Heart left ventricle (tissue), 16 donors: Measurements from ENCODE around the gene PLD2. TPM values are rescaled to one million over a fixed set of nuclear protein-coding genes. Genes with fewer than 3 reads are reported as not detected.
"Not testable (repeated sequence)": the region's sequence is repeated elsewhere in the genome, so short reads cannot be mapped to it uniquely, and the experiment has no call there.

Experiments
- ATAC-seq, 4 donors: fragments of 200-7000 bp; cut with Tn5 transposase; one replicate each; pipeline ENCODE4 v1.9.1; 2020 to 2022; ENCODE audit warnings: moderate library complexity in 4 of 4, mild to moderate bottlenecking in 3 of 4, moderate number of reproducible peaks in 1 of 4
- DNase-seq, 5 donors: peaks; one replicate each; pipeline ENCODE4 v3.0.0-alpha.2; 2020
- H3K27ac ChIP-seq, 12 donors: fragments of 200-600 bp; sonication (generic) in 4 of 12; one replicate each; pipeline versions ENCODE4 v1.5.0 to v1.8.0; 2016 to 2022; ENCODE audit warnings: mild to moderate bottlenecking in 2 of 12
- H3K27me3 ChIP-seq, 9 donors: fragments of 200-600 bp; sonication (generic) in 2 of 9; one replicate each; pipeline versions ENCODE4 v1.5.1 to v1.8.0; 2016 to 2022; ENCODE audit warnings: mild to moderate bottlenecking in 3 of 9
- H3K36me3 ChIP-seq, 9 donors: fragments of 200-600 bp; sonication (generic) in 2 of 9; one replicate each; pipeline versions ENCODE4 v1.5.0 to v1.8.0; 2018 to 2022; ENCODE audit warnings: mild to moderate bottlenecking in 2 of 9
- H3K4me1 ChIP-seq, 12 donors: fragments of 200-600 bp; sonication (generic) in 4 of 12; one replicate each; pipeline versions ENCODE4 v1.5.0 to v1.8.0; 2016 to 2022; ENCODE audit warnings: mild to moderate bottlenecking in 3 of 12
- H3K4me3 ChIP-seq, 12 donors: fragments of 200-600 bp; sonication (generic) in 4 of 12; one replicate each; pipeline versions ENCODE4 v1.5.0 to v1.8.0; 2017 to 2022; ENCODE audit warnings: mild to moderate bottlenecking in 9 of 12, moderate library complexity in 4 of 12
- H3K9me3 ChIP-seq, 12 donors: fragments of 200-600 bp; sonication (generic) in 4 of 12; one replicate each; pipeline versions ENCODE4 v1.5.0 to v1.8.0; 2016 to 2022; ENCODE audit warnings: mild to moderate bottlenecking in 1 of 12
- POLR2A ChIP-seq, 2 donors: fragments of 450-650 bp; IDR thresholded peaks; one replicate each; pipeline ENCODE4 v1.6.1; 2017; ENCODE audit warnings: antibody characterized with exemption in 2 of 2, mild to moderate bottlenecking in 2 of 2, moderate library complexity in 2 of 2
- WGBS, 4 donors: extraction: QIAGEN DNeasy Blood & Tissue Kit in 2 of 4; methylation state at CpG; one replicate each; pipeline versions ENCODE4 v1.1.5 to v1.1.7; 2013 to 2018; 5-methylcytosine and 5-hydroxymethylcytosine counted together
- intact Hi-C, 10 donors: fragments of 100-400 bp; cut with DNase I; formaldehyde crosslinking; loops; one replicate each; pipeline versions ENCODE4 v1.11.1 to v1.14.2; 2022
- polyA plus RNA-seq, 2 donors: library from polyadenylated mRNA; stranded (reverse); fragments of 200-250 nt; gene quantifications; one replicate each; pipeline ENCODE4 v1.2.3, GENCODE V29; 2013
- total RNA-seq, 9 donors: library from RNA; depleted of rRNA in 2 of 9; stranded (reverse); fragments of >200 nt in 2 of 9; fragmentation: NEBNext Ultra II Directional in 3 of 9; extraction: Animal tissue kit (Norgen Biotek cat#: 25700) in 3 of 9; gene quantifications; one replicate each; pipeline versions ENCODE4 v1.1.0 to v1.2.4, GENCODE V29; 2016 to 2023
- TF ChIP-seq, protein P1 (sequence below), 12 donors: fragments of 200-600 bp; sonication (generic) in 4 of 12; IDR thresholded peaks; one replicate each; pipeline versions ENCODE4 v1.5.0 to v1.8.0; 2018 to 2022; ENCODE audit warnings: antibody characterized with exemption in 12 of 12, mild to moderate bottlenecking in 5 of 12
- donor health status: ischemic (EF 13 %, LVEDD 7.1; RV severe dilation, severe dysfunction).
- donor health status: healthy with polysubstance abuse.
- donor health status: DM: no; HTN: yes; CAD: no.
- donor health status: DM: no; HTN: no; CAD: no.
- donor health status: ischemic (EF 25% LVEDD 6.9; RV normal size, moderate dysfunction).
- donor health status: ischemic (EF 25% LVEDD 5.7; RV mildly dilated, moderate dysfunction).
- donor health status: healthy.
- donor health status: DM: yes; HTN: yes; CAD: no.
- donor health status: ischemic (EF 35%, LVEDD 5.7; RV mildly dilated, moderate dysfunction).
- donor health status: nonischemic (EF 11% LVEDD 7.7; RV severe dilation, severe dysfunction).
- donor health status: DM: yes; HTN: yes; CAD: no.
- donor health status: PGD.
- donor health status: ischemic (EF 29% LVEDD 5.4; RV normal size, mild dysfunction).
- donor health status: nonischemic (EF 23%, LVEDD 6.1; RV moderate dilation, normal function).

PLD2 gene
- total and polyA plus RNA-seq, 11 donors: 5.3 to 17.9 (median 8.5) TPM

DNA sequence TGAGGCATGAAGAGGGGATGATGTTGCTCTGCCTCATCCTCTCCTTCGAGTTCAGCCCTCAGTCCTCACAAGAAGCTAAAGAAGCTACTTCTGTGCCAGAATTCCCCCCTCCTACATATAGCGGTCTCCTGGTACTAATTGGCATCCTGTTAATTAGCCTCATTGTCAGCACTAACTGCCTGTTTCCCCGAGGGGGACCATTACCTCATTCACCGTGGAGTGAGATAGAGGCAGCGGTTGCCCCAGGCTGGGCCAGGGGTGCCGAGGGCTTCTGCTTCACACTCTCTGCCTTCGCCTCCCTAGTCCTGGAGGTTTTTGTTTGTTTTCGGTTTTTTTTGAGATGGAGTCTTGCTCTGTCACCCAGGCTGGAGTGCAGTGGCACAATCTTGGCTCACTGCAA is 20.4 kb downstream of the PLD2 start:
- no peak for ATAC-seq
- H3K9me3 ChIP-seq: no peaks in the 10 kb centered on the region
- H3K27ac ChIP-seq: no peak overlapping the region
- H3K36me3 ChIP-seq: peaks cover 0 to 14% (median 8%) of the 10 kb centered on the region in 9 donors
- peaks cover 0 to 1% (median 0%) of the 10 kb centered on the region in 12 donors for H3K4me1 ChIP-seq
- no peak overlapping the region for H3K4me3 ChIP-seq
- no peak for DNase-seq
- WGBS, 4 donors: 67 to 75% (median 73%) methylated on average over 8 of the region's 8 CpGs
- intact Hi-C loops: loop anchor here in 1 of 10 donors (10.0 kb wide), 1 partner anchor 47 kb away; no protein-coding TSS in a partner anchor
- TF ChIP-seq, protein P1, sequence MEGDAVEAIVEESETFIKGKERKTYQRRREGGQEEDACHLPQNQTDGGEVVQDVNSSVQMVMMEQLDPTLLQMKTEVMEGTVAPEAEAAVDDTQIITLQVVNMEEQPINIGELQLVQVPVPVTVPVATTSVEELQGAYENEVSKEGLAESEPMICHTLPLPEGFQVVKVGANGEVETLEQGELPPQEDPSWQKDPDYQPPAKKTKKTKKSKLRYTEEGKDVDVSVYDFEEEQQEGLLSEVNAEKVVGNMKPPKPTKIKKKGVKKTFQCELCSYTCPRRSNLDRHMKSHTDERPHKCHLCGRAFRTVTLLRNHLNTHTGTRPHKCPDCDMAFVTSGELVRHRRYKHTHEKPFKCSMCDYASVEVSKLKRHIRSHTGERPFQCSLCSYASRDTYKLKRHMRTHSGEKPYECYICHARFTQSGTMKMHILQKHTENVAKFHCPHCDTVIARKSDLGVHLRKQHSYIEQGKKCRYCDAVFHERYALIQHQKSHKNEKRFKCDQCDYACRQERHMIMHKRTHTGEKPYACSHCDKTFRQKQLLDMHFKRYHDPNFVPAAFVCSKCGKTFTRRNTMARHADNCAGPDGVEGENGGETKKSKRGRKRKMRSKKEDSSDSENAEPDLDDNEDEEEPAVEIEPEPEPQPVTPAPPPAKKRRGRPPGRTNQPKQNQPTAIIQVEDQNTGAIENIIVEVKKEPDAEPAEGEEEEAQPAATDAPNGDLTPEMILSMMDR (IDR thresholded peaks at IDR 0.05): no peak
- no peak for TF ChIP-seq POLR2A (IDR thresholded peaks at IDR 0.05)
- H3K27me3 ChIP-seq: no peaks in the 10 kb centered on the region

DNA sequence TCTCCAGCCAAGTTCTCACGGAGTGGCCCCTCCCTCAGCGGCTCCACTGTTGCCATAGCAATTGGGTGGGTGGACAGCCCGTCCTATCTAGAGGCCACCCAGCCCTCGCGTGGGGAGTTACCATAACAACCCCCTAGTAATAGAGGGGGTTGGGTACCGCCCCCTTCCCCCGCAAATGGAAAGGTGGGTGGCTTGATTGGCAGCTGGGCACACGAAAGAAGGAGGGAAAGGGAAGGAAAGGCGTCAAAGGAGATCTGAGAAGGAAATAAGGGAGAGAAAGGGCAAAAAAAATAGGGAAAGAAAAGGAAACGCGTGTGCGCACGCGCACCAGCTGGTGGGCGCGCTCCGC is 25.9 kb downstream of the PLD2 start:
- DNase-seq, H3K9me3 ChIP-seq, H3K27me3 ChIP-seq, H3K36me3 ChIP-seq: not testable (repeated sequence)
- 0 to 1% (median 0%) methylated on average over 10 to 14 of the region's 17 CpGs for WGBS, 4 donors
- intact Hi-C loops: loop anchor here in 4 of 10 donors (1.0 to 10.0 kb wide), 6 partner anchors 26 to 52 kb away; partner anchors contain the start of genes PLD2 (in 1 of the 4) and PSMB6 (in 1 of the 4)
- Histone ChIP-seq H3K4me3 (peak overlapping the region; percentile 59 to 99 (median 88)), H3K27ac (peak overlapping the region in 11 of 12 donors; percentile 80 to 98 (median 91)), H3K4me1 (peaks cover 4 to 44% (median 33%) of the 10 kb centered on the region in 12 donors)
- peak in 2 of 4 donors; percentile 5 to 13 for ATAC-seq

DNA sequence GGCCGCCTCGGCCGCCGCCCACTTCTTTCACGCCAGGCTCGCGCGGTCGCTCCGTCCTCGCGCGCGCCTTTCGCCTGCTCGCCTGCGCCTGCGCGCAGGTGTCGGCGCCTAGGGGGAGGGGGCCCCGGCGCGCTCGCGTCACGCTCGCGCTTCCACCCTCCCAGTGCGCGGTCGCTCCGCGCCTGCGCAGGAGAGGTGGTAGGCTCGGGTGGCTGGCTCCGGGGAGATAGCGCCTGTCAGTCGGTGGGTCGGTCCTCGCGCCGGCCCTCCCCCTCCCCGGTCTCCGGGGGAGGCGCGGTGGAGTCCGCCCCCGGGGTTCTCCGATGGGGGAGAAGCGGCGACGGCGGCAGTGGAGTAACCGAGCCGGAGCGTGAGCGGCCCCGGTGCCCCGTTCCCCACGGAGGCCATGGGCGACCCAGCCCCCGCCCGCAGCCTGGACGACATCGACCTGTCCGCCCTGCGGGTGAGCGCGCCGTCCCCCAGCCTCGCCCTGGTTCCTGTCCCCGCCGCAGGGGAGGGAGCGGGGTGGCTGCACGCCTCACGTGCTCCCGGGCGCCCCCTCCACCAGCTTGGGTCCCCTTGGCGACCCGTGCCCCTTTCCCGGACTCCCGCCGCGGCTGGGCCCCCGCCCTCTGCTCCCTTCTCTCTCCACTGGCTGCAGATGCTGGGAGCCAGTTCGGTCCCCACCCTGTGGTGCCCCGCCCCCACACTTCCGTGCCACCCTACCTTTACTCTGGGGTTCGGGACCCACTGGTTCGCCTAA is 26.4 kb downstream of the PLD2 start, which contains the start of gene MINK1:
Gene MINK1, plus strand, starts transcription at position 163 of the 763 bp plus-strand sequence. Its CDS starts 244 bp downstream, at position 407.
- peaks cover 0 to 7% (median 0%) of the 10 kb centered on the region in 9 donors for H3K36me3 ChIP-seq
- TF ChIP-seq, protein P1 (IDR thresholded peaks at IDR 0.05): peak in 1 of 12 donors; percentile 8
- peak; percentile 18 to 94 for TF ChIP-seq POLR2A (IDR thresholded peaks at IDR 0.05)
- H3K27ac ChIP-seq: peak within 1 kb of the TSS; percentile 72 to 98 (median 90)
- no peaks in the 10 kb centered on the region for H3K27me3 ChIP-seq
- 0 to 1% (median 0%) methylated on average over 68 to 91 of the region's 91 CpGs for WGBS, 4 donors
- peaks cover 4 to 49% (median 39%) of the 10 kb centered on the region in 12 donors for H3K4me1 ChIP-seq
- intact Hi-C loops: loop anchor here in 4 of 10 donors (1.0 to 10.0 kb wide), 6 partner anchors 27 to 51 kb away; partner anchors contain the start of genes PLD2 (in 1 of the 4) and PSMB6 (in 1 of the 4)
- peak; percentile 81 to 97 (median 96) for ATAC-seq
- DNase-seq: peak; percentile 89 to 96 (median 92)
- no peaks in the 10 kb centered on the region for H3K9me3 ChIP-seq
- H3K4me3 ChIP-seq: peak within 1 kb of the TSS; percentile 59 to 99 (median 88)

DNA sequence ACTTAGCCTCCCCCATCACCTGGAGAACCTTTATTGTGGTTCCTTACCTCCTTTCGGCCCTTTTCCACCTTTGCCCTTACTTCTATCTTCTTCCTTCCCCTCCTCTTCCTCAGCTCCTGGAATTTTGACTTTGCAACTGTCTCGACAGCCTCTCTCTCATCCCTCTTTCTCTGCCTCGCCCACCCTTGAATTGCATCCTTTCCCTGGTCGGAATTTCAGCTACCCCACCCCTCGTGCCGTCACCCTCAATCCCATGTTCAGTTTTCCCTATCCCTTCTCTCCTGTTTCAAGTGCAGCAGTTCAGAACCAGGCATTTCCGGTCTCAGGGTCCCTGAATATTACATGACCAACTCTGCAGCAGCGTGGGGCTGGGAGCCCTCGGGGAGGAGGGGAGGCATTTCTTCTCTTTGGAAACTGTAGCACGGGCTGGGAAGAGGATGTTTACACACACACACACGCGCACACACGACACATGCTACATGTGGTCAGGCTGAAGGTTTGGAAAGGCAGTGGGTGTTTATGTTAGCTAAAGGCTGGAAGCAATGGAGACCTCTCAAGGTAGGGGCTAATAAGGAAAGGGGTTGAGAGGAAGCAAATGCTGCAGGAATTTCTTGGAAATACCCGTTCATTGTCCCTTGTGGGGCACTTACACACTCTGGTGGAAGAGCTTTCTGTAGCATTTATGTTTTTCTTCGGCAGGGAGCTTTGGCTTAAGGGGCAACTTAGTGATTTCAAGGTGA is 27.2 kb downstream of the PLD2 start:
- ATAC-seq: peak in 2 of 4 donors; percentile 3 to 16
- H3K27me3 ChIP-seq: no peaks in the 10 kb centered on the region
- intact Hi-C loops: loop anchor here in 4 of 10 donors (1.0 to 10.0 kb wide), 6 partner anchors 27 to 51 kb away; partner anchors contain the start of genes PLD2 (in 1 of the 4) and PSMB6 (in 1 of the 4)
- peak in 3 of 5 donors; percentile 26 to 35 (median 29) for DNase-seq
- peak overlapping the region; percentile 59 to 99 (median 88) for H3K4me3 ChIP-seq
- peaks cover 0 to 10% (median 0%) of the 10 kb centered on the region in 9 donors for H3K36me3 ChIP-seq
- 6 to 9% (median 7%) methylated on average over 15 of the region's 15 CpGs for WGBS, 4 donors
- H3K27ac ChIP-seq: peak overlapping the region; percentile 72 to 98 (median 90)
- H3K4me1 ChIP-seq: peaks cover 4 to 56% (median 45%) of the 10 kb centered on the region in 12 donors
- H3K9me3 ChIP-seq: no peaks in the 10 kb centered on the region
- TF ChIP-seq, protein P1 (IDR thresholded peaks at IDR 0.05): no peak
